ENCODE results near the gene MIPOL1. TPM values are rescaled to one million over a fixed set of nuclear protein-coding genes. Genes with fewer than 3 reads are reported as not detected.

Gene MIPOL1
- total and polyA plus RNA-seq, 2 of the 13 experiments (the other 11 are each of a cell fraction or from before 2014, with no cell fraction given), result 8.6 to 34.2 TPM

DNA sequence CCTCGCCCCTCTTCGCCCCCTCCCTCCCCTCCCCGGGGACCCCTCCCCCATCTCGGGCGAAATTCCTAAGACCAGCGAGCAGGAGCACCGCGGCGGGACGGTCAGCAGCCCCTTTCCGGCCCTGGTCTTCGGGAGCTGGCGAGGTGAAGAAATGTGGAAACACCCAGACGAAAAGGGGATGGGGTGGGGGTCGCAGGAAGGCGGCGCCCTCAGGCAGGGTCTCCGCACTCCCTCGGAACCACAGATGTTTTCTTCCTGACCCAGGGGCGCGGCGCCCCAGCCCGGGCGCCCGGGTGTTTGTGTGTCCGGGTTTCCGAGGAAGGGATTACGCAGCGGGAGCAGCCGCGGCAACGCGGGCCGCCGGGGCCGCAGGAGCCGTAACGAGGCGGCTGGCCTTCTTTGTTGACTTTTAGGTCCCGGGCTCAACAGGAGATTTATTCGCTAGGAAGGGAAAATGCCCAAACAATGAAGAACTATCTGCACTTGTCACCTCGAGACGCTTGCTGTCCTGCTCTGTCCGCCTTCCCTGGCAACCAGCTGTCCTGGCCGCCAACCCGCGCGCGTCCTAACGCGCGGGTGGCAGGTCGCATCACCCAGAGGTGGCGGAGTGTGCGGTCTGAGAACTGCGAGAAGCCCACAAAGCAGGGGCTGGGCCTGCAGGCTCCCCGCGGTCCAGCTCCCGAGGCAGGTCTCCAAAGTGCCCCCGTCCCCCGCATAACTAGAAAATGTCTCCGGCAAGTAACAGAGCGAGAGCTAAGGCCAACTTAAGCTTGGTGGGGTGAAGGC lies 390.3 kb downstream of the MIPOL1 start (continued):
- TF ChIP-seq CBX5 (CRISPR knock-in tag; IDR thresholded peaks at IDR 0.05; ENCODE audit: borderline replicate concordance) (peak; percentile 19), ETV5 (CRISPR knock-in tag; IDR thresholded peaks at IDR 0.05; ENCODE audit: borderline replicate concordance) (no peak; the same call in 1 of the 2 replicates), KDM6A (CRISPR knock-in tag; IDR thresholded peaks at IDR 0.05; ENCODE audit: low read depth) (no peak), KLF11 (CRISPR knock-in tag; IDR thresholded peaks at IDR 0.05) (peak; percentile 51; the same call in 1 of the 2 replicates), ZNF382 (CRISPR knock-in tag; IDR thresholded peaks at IDR 0.05; ENCODE audit: borderline replicate concordance) (no peak), ZNF234 (CRISPR knock-in tag; conservative IDR thresholded peaks at IDR 0.05) (peak; percentile 95), GABPB1 (CRISPR knock-in tag; IDR thresholded peaks at IDR 0.05) (peak; percentile 82; the same call in 1 of the 2 replicates), ZNF441 (CRISPR knock-in tag; IDR thresholded peaks at IDR 0.05; ENCODE audit: borderline replicate concordance) (no peak; the same call in 1 of the 2 replicates), ZNF501 (CRISPR knock-in tag; IDR thresholded peaks at IDR 0.05) (peak; percentile 99), SMAD1 (CRISPR knock-in tag; IDR thresholded peaks at IDR 0.05; ENCODE audit: borderline replicate concordance, low read depth) (0 out of 2 replicates have a peak, but pooled peaks have one; percentile 94), SIN3B (IDR thresholded peaks at IDR 0.05; ENCODE audit: low read length) (no peak; the same call in 1 of the 2 replicates), ZEB1 (IDR thresholded peaks at IDR 0.05; ENCODE audit: insufficient replicate concordance, low read depth) (no peak), ZSCAN22 (CRISPR knock-in tag; IDR thresholded peaks at IDR 0.05) (0 out of 2 replicates have a peak, but pooled peaks have one; percentile 51), ZNF564 (CRISPR knock-in tag; IDR thresholded peaks at IDR 0.05) (no peak; the same call in none of the 2 replicates)
- TF ChIP-seq, protein P1, sequence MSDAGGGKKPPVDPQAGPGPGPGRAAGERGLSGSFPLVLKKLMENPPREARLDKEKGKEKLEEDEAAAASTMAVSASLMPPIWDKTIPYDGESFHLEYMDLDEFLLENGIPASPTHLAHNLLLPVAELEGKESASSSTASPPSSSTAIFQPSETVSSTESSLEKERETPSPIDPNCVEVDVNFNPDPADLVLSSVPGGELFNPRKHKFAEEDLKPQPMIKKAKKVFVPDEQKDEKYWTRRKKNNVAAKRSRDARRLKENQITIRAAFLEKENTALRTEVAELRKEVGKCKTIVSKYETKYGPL (CRISPR knock-in tag; IDR thresholded peaks at IDR 0.05), result 0 out of 2 replicates have a peak, but pooled peaks have one; percentile 13
- TF ChIP-seq, protein P2, sequence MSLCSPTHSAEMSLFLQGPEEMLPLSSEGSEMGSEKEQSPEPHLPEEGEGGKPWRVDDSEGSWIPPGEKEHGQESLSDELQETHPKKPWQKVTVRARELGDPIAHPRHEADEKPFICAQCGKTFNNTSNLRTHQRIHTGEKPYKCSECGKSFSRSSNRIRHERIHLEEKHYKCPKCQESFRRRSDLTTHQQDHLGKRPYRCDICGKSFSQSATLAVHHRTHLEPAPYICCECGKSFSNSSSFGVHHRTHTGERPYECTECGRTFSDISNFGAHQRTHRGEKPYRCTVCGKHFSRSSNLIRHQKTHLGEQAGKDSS (CRISPR knock-in tag; IDR thresholded peaks at IDR 0.05; ENCODE audit: borderline replicate concordance, low read depth), result peak; percentile 77
- TF ChIP-seq, protein P3, sequence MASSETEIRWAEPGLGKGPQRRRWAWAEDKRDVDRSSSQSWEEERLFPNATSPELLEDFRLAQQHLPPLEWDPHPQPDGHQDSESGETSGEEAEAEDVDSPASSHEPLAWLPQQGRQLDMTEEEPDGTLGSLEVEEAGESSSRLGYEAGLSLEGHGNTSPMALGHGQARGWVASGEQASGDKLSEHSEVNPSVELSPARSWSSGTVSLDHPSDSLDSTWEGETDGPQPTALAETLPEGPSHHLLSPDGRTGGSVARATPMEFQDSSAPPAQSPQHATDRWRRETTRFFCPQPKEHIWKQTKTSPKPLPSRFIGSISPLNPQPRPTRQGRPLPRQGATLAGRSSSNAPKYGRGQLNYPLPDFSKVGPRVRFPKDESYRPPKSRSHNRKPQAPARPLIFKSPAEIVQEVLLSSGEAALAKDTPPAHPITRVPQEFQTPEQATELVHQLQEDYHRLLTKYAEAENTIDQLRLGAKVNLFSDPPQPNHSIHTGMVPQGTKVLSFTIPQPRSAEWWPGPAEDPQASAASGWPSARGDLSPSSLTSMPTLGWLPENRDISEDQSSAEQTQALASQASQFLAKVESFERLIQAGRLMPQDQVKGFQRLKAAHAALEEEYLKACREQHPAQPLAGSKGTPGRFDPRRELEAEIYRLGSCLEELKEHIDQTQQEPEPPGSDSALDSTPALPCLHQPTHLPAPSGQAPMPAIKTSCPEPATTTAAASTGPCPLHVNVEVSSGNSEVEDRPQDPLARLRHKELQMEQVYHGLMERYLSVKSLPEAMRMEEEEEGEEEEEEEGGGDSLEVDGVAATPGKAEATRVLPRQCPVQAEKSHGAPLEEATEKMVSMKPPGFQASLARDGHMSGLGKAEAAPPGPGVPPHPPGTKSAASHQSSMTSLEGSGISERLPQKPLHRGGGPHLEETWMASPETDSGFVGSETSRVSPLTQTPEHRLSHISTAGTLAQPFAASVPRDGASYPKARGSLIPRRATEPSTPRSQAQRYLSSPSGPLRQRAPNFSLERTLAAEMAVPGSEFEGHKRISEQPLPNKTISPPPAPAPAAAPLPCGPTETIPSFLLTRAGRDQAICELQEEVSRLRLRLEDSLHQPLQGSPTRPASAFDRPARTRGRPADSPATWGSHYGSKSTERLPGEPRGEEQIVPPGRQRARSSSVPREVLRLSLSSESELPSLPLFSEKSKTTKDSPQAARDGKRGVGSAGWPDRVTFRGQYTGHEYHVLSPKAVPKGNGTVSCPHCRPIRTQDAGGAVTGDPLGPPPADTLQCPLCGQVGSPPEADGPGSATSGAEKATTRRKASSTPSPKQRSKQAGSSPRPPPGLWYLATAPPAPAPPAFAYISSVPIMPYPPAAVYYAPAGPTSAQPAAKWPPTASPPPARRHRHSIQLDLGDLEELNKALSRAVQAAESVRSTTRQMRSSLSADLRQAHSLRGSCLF (CRISPR knock-in tag; IDR thresholded peaks at IDR 0.05; ENCODE audit: borderline replicate concordance), result peak; percentile 70; the same call in 1 of the 2 replicates
- TF ChIP-seq, protein P4, sequence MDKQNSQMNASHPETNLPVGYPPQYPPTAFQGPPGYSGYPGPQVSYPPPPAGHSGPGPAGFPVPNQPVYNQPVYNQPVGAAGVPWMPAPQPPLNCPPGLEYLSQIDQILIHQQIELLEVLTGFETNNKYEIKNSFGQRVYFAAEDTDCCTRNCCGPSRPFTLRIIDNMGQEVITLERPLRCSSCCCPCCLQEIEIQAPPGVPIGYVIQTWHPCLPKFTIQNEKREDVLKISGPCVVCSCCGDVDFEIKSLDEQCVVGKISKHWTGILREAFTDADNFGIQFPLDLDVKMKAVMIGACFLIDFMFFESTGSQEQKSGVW (CRISPR knock-in tag; IDR thresholded peaks at IDR 0.05; ENCODE audit: borderline replicate concordance), result peak; percentile 83; the same call in 1 of the 2 replicates
- TF ChIP-seq, protein P5, sequence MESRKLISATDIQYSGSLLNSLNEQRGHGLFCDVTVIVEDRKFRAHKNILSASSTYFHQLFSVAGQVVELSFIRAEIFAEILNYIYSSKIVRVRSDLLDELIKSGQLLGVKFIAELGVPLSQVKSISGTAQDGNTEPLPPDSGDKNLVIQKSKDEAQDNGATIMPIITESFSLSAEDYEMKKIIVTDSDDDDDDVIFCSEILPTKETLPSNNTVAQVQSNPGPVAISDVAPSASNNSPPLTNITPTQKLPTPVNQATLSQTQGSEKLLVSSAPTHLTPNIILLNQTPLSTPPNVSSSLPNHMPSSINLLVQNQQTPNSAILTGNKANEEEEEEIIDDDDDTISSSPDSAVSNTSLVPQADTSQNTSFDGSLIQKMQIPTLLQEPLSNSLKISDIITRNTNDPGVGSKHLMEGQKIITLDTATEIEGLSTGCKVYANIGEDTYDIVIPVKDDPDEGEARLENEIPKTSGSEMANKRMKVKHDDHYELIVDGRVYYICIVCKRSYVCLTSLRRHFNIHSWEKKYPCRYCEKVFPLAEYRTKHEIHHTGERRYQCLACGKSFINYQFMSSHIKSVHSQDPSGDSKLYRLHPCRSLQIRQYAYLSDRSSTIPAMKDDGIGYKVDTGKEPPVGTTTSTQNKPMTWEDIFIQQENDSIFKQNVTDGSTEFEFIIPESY (CRISPR knock-in tag; IDR thresholded peaks at IDR 0.05), result no peak
